Skeletal muscle satellite cell (primary cell): ENCODE measurements around the gene RPS25.
A peak's percentile ranks its signal among the peaks of the same experiment; 100 is the strongest.
"Not testable (repeated sequence)": the region's sequence is repeated elsewhere in the genome, so short reads cannot be mapped to it uniquely, and the experiment has no call there.

ENCODE experiments used
- H3K27me3 ChIP-seq: 2 replicates; pipeline ENCODE4 v1.7.0; 2013; ENCODE audit warnings: low read length; ENCODE audit not compliant: control insufficient read depth, insufficient read depth
- H3K36me3 ChIP-seq: 2 replicates; pipeline ENCODE4 v1.7.0; 2013; ENCODE audit warnings: mild to moderate bottlenecking, control low read depth, low read length; ENCODE audit not compliant: insufficient read depth
- H3K4me1 ChIP-seq: 2 replicates; pipeline ENCODE4 v1.7.0; 2013; ENCODE audit warnings: low read length; ENCODE audit not compliant: control insufficient read depth, insufficient read depth
- H3K4me2 ChIP-seq: 2 replicates; pipeline ENCODE4 v1.7.0; 2013; ENCODE audit warnings: mild to moderate bottlenecking, low read length
- H3K4me3 ChIP-seq: 2 replicates; pipeline ENCODE4 v1.7.0; 2013; ENCODE audit warnings: low read length
- H3K9ac ChIP-seq: 2 replicates; pipeline ENCODE4 v1.7.0; 2013; ENCODE audit warnings: mild to moderate bottlenecking, low read depth, low read length, moderate library complexity
- H3K9me3 ChIP-seq: replicated peaks from 2 replicates; pipeline ENCODE4 v1.7.0; 2013; ENCODE audit warnings: mild to moderate bottlenecking, control low read depth, low read length

RPS25 gene

GRCh38 chr11:119011476-119012053, 6.6 kb downstream of the RPS25 start:
- H3K9me3 ChIP-seq: no peaks in the 10 kb centered on the region
- peaks cover 6% of the 10 kb centered on the region for H3K4me1 ChIP-seq
- H3K9ac ChIP-seq: no peak overlapping the region
- H3K27me3 ChIP-seq: no peaks in the 10 kb centered on the region
- peaks cover 53% of the 10 kb centered on the region for H3K36me3 ChIP-seq
- no peak overlapping the region for H3K4me2 ChIP-seq
- H3K4me3 ChIP-seq: no peak overlapping the region

- no peaks in the 10 kb centered on the region for H3K4me1 ChIP-seq
- H3K9me3 ChIP-seq: no peaks in the 10 kb centered on the region
- H3K9ac ChIP-seq: no peak overlapping the region
- peaks cover 36% of the 10 kb centered on the region for H3K36me3 ChIP-seq
- H3K27me3 ChIP-seq: no peaks in the 10 kb centered on the region
- no peak overlapping the region for H3K4me3 ChIP-seq
- H3K4me2 ChIP-seq: no peak overlapping the region
These were observed 11.5 kb downstream of the RPS25 start for GRCh38 chr11:119006656-119007055.

DNA sequence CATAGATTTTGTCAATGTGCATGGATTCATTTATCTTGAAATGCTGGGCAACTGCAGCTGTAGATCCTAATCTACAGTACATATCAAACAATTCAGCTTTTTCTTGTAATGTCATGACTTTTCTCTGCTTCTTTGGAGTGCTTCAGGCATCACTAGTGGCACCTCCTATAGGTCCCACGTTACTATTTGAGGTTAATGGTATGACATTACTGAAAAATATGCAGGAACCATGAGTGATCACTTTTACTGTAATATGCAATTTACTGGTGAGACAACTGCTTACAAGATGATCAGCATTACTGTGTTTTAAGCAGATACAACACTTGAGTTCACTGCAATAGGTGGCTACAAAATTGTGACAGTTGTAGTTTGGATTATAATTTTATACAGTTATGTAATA, 17.2 kb downstream of the RPS25 start:
- Histone ChIP-seq H3K9me3 (no peaks in the 10 kb centered on the region), H3K4me3 (no peak overlapping the region), H3K27me3 (no peaks in the 10 kb centered on the region), H3K4me2 (no peak overlapping the region), H3K4me1 (peaks cover 27% of the 10 kb centered on the region), H3K9ac (no peak overlapping the region), H3K36me3 (peaks cover 37% of the 10 kb centered on the region)

GRCh38 chr11:118998822-118999221, 19.3 kb downstream of the RPS25 start:
- Histone ChIP-seq H3K27me3 (no peaks in the 10 kb centered on the region), H3K4me1 (peaks cover 27% of the 10 kb centered on the region), H3K9ac (peak overlapping the region; percentile 86), H3K4me2 (peak overlapping the region; percentile 94), H3K36me3 (peaks cover 28% of the 10 kb centered on the region), H3K9me3 (no peaks in the 10 kb centered on the region), H3K4me3 (peak overlapping the region; percentile 89)

DNA sequence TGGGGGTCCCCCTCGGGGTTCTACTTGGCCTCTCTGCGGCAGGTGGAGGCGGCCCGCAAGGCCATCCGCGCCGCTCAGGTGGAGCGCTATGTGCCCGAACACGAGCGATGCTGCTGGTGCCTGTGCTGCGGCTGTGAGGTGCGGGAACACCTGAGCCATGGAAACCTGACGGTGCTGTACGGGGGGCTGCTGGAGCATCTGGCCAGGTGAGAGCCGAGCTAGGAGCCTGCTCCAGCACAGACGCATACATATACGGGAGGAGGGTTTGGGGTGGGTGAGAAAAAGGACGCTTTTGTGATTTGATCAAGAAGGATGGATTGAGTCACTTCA, 19.8 kb downstream of the RPS25 start:
- H3K9me3 ChIP-seq: no peaks in the 10 kb centered on the region
- peak overlapping the region; percentile 86 for H3K9ac ChIP-seq
- H3K4me2 ChIP-seq: peak overlapping the region; percentile 94
- H3K36me3 ChIP-seq: peaks cover 27% of the 10 kb centered on the region
- H3K27me3 ChIP-seq: no peaks in the 10 kb centered on the region
- H3K4me3 ChIP-seq: peak overlapping the region; percentile 89
- H3K4me1 ChIP-seq: peaks cover 27% of the 10 kb centered on the region

DNA sequence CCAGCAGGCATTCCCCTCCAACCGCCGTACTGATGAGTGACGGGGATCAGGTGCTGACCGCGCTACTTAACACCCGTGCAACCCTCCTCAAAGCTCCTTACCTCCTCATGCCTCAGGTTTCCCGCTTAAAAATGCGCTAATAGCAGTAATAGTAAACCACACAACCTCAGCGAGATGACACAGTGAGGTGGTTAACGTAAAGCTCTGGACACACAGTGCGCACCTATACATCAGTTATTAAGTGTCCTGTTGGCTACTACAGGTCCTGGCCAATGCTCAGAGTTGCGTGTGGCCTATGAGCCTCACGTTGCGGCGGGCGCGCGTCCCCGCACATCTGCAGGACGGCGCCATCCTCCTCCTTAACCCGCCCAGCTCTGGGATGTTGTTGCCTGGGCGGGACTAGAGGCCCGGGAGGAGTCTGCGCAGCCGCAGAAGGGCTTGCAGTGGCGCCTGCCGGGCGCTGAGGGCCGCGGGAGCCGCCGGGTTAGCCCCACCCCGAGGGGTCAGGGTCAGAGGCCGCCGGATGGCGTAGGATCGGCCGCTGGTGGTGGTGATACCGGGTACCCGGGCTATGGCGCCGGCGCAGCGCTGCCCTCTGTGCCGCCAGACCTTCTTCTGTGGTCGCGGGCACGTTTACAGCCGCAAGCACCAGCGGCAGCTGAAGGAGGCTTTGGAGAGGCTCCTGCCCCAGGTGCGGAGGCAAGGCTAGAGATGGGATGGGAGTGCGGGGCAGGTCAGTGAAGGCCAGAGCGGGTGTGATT, 20.3 kb downstream of the RPS25 start, which contains the start of gene CENATAC:
TSS of gene CENATAC (plus strand) at position 512 of the 761 bp plus-strand sequence. CDS start at position 572, 60 bp downstream.
- Histone ChIP-seq H3K4me2 (peak within 1 kb of the TSS; percentile 94), H3K36me3 (peaks cover 22% of the 10 kb centered on the region), H3K9ac (peak within 1 kb of the TSS; percentile 86), H3K4me1 (peaks cover 27% of the 10 kb centered on the region), H3K4me3 (peak within 1 kb of the TSS; percentile 89), H3K27me3 (no peaks in the 10 kb centered on the region), H3K9me3 (no peaks in the 10 kb centered on the region)

DNA sequence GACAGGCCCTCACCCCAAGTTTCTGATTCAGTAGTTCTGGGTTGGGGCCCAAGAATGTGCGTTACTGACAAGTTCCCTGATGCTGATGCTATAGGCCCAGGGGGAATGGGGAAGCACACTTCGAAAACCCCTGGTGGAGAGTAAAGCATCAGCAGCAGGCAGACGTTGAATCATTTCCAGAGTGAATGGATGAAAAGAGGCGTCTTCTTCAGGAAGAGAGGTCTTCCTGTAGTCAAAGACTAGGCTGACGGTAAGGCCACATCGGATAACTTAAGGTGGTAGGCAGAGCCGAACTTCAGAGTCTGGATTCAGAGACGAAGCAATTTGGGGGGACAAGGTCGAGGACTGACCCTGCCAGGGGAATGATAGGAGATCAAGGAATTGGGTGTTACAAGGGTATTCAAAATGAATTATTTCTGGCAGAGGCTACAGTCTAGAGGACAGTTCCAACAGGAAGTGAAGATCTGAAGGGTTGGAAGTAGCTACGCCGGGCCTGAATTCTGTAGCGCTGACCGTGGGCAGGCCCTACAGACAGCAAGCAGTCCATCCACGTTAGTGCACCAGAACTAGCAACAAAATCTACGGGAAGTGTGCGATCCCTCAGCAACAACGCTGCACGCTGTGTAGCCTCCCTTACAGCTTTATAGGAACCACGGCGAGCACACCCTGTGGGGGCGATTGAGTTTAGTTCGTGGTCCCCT, 21.1 kb downstream of the RPS25 start:
- H3K9ac ChIP-seq: peak overlapping the region; percentile 86
- peaks cover 27% of the 10 kb centered on the region for H3K4me1 ChIP-seq
- no peaks in the 10 kb centered on the region for H3K9me3 ChIP-seq
- no peaks in the 10 kb centered on the region for H3K27me3 ChIP-seq
- peak overlapping the region; percentile 89 for H3K4me3 ChIP-seq
- H3K36me3 ChIP-seq: peaks cover 20% of the 10 kb centered on the region
- H3K4me2 ChIP-seq: peak overlapping the region; percentile 94

GRCh38 chr11:118991486-118992038, 26.6 kb downstream of the RPS25 start:
- not testable (repeated sequence) for H3K9me3 ChIP-seq, H3K36me3 ChIP-seq, H3K27me3 ChIP-seq, H3K4me2 ChIP-seq, H3K4me1 ChIP-seq, H3K9ac ChIP-seq, H3K4me3 ChIP-seq

GRCh38 chr11:118988280-118988679, 29.9 kb downstream of the RPS25 start:
- H3K36me3 ChIP-seq: no peaks in the 10 kb centered on the region
- H3K27me3 ChIP-seq: no peaks in the 10 kb centered on the region
- no peaks in the 10 kb centered on the region for H3K4me1 ChIP-seq
- no peaks in the 10 kb centered on the region for H3K9me3 ChIP-seq
- H3K9ac ChIP-seq: no peak overlapping the region
- H3K4me3 ChIP-seq: no peak overlapping the region
- no peak overlapping the region for H3K4me2 ChIP-seq

- Histone ChIP-seq H3K4me3 (no peak overlapping the region), H3K36me3 (no peaks in the 10 kb centered on the region), H3K9ac (no peak overlapping the region), H3K4me1 (no peaks in the 10 kb centered on the region), H3K9me3 (no peaks in the 10 kb centered on the region), H3K4me2 (no peak overlapping the region), H3K27me3 (peaks cover 14% of the 10 kb centered on the region)
These were observed 33.3 kb downstream of the RPS25 start for GRCh38 chr11:118984825-118985224.

GRCh38 chr11:118984337-118984736, 33.8 kb downstream of the RPS25 start:
- H3K9me3 ChIP-seq, H3K36me3 ChIP-seq, H3K4me2 ChIP-seq, H3K9ac ChIP-seq, H3K4me3 ChIP-seq, H3K4me1 ChIP-seq: not testable (repeated sequence)
- H3K27me3 ChIP-seq: peaks cover 19% of the 10 kb centered on the region
